AG10803 (cell line): Measurements from ENCODE around the gene GNGT1.

Source experiments
- DNase-seq: peaks from one replicate; pipeline ENCODE4 v3.0.0; 2010; ENCODE audit warnings: low read depth
- H3K4me3 ChIP-seq: 2 replicates; pipeline ENCODE4 v1.5.1; 2011; ENCODE audit warnings: mild to moderate bottlenecking, low read length, control low read depth
- CTCF ChIP-seq: conservative IDR thresholded peaks from 2 replicates; pipeline ENCODE4 v1.5.1; 2011; ENCODE audit warnings: mild to moderate bottlenecking, low read length, control low read depth, inconsistent platforms

The GNGT1 gene

DNA sequence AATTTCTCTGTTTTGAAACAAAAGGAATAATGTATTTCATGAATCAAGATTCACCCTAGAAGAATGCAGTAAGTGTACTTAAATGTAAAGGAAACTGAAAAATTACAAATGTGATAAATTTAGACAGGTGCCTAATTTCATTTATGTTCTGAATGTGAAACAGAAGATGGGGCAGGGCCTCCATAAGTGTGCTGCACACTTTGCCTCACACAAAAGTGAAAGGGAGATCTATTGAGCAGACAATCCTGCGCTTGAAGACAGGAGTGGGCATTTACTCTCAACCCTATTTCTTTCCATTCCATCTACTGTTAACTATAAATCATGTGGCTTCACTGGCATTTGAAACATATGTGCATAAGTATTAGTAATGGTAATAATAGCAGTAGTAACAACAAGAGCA, 51.4 kb downstream of the GNGT1 start:
- TF ChIP-seq CTCF: no peak
- no peak overlapping the region for H3K4me3 ChIP-seq
- no peak for DNase-seq

DNA sequence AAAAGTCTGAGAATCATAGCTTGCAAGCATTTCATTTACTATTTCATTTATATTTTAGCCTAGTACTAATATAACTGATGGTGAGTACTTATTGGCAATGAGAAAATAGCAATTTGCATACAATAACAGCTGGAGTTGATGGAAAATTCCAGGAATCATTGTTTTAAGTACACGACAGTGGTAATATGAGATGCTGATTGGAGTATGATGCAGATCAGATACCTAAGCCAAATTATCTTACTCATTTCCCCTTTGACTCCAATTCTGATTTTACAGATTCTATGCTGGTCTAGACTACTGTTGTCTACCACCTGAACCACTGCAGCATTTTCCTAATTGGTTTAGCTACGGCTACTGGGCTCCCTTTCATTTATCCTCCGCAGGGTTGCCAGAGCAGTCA, 51.8 kb downstream of the GNGT1 start:
- DNase-seq: no peak
- TF ChIP-seq CTCF: no peak
- no peak overlapping the region for H3K4me3 ChIP-seq

DNA sequence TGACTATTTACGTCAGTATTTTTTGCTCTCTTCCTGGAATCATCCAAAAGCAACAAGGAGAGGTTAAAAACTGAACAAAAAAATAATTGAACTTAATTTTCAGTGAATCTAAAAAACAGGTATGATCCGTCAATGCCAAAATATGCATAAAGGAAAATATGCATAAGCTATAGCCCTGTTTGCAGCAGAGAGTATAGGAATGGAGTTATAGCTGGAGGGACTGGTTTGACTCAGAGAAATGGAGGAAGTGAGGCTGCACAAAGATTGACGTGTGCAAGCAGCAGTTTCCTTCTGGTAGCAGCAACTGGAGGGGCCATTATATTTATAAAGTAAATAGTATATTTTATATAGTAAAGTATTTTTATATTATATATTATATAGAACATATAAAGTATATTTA, 52.3 kb downstream of the GNGT1 start:
- H3K4me3 ChIP-seq: no peak overlapping the region
- DNase-seq: no peak
- TF ChIP-seq CTCF: no peak
